ENCODE data around the gene NTM. TPM values are rescaled to one million over a fixed set of nuclear protein-coding genes. Genes with fewer than 3 reads are reported as not detected.

Gene NTM
- total RNA-seq, 2 experiments from 2014 or later, result not detected

DNA sequence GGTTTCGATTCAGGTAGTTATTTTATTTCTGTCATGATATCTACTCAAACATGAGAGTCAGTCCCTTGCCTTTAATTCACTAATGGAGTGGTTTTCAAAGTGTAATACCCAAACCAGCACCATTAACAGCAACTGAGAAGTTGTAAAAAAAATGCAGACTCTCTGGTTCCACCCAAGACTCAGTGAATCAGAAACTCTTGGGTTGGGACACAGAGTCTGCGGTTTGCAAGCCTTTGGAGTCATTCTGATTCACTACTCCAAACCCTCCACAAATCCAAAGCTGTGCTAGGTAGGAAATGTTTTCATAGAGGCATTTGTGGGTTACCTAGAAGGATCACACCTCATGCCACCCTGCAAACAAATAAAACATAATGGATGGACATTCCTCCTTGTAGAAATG is 340.1 kb downstream of the NTM start:
- Mint-ChIP-seq H3K36me3 (ENCODE audit: low read depth) (no peaks in the 10 kb centered on the region), H3K27me3 (no peaks in the 10 kb centered on the region), H3K4me3 (no peak overlapping the region), H3K4me1 (ENCODE audit: low read depth) (no peaks in the 10 kb centered on the region), H3K27ac (no peak overlapping the region), H3K9me3 (peaks cover 7% of the 10 kb centered on the region)
- no peak for TF ChIP-seq CTCF (IDR thresholded peaks at IDR 0.05)
- intact Hi-C loops (cut with micrococcal nuclease), result no loop called here
- no peak for DNase-seq
- POLR2A ChIA-PET, result no interaction called here
- CTCF ChIA-PET, result no interaction called here
- ATAC-seq, result no peak

- H3K27ac Mint-ChIP-seq, result no peak overlapping the region
- H3K9me3 Mint-ChIP-seq, result peaks cover 5% of the 10 kb centered on the region
- CTCF ChIA-PET, result interaction anchor here (1.3 kb wide), 2 partner anchors 18 to 39 kb away, joined by 3 to 4 read pairs; no protein-coding TSS in a partner anchor
- ATAC-seq, result no peak
- no peak for TF ChIP-seq CTCF (IDR thresholded peaks at IDR 0.05)
- intact Hi-C loops (cut with micrococcal nuclease), result no loop called here
- no peak for DNase-seq
- no peak overlapping the region for H3K4me3 Mint-ChIP-seq
- no peaks in the 10 kb centered on the region for H3K4me1 Mint-ChIP-seq (ENCODE audit: low read depth)
- POLR2A ChIA-PET, result no interaction called here
- H3K36me3 Mint-ChIP-seq (ENCODE audit: low read depth), result no peaks in the 10 kb centered on the region
- H3K27me3 Mint-ChIP-seq, result no peaks in the 10 kb centered on the region
These were observed 342.5 kb downstream of the NTM start for GRCh38 chr11:131712897-131713296.

GRCh38 chr11:131713529-131714134 is 343.2 kb downstream of the NTM start:
- no peak for DNase-seq
- Mint-ChIP-seq H3K27me3 (peaks cover 2% of the 10 kb centered on the region), H3K36me3 (ENCODE audit: low read depth) (no peaks in the 10 kb centered on the region), H3K4me1 (ENCODE audit: low read depth) (no peaks in the 10 kb centered on the region), H3K9me3 (peaks cover 5% of the 10 kb centered on the region), H3K27ac (no peak overlapping the region), H3K4me3 (no peak overlapping the region)
- no peak for TF ChIP-seq CTCF (IDR thresholded peaks at IDR 0.05)
- intact Hi-C loops (cut with micrococcal nuclease), result no loop called here
- ATAC-seq, result no peak
- ChIA-PET CTCF (interaction anchor here (1.3 kb wide), 2 partner anchors 19 to 39 kb away, joined by 3 to 4 read pairs; no protein-coding TSS in a partner anchor), POLR2A (no interaction called here)

DNA sequence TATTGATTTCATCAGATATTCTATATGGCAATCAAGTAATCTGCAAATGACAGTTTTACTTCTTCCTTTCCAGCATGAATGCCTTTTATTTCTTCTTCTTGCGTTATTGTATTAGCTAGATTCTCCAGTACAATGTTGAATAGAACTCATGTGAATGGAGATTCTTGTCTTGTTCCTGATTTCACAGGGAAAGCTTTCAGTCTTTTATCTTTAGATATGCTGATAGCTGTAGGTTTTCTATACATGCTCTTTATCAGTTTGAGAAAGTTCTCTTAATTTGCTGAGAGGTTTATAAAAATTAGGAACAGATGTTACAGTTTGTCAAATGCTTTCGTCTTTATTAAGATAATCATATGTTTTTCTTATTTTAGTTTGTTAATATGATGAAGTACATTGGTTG is 347.2 kb downstream of the NTM start:
- POLR2A ChIA-PET, result no interaction called here
- no peak for TF ChIP-seq CTCF (IDR thresholded peaks at IDR 0.05)
- Mint-ChIP-seq H3K36me3 (ENCODE audit: low read depth) (no peaks in the 10 kb centered on the region), H3K27me3 (peaks cover 2% of the 10 kb centered on the region), H3K27ac (no peak overlapping the region), H3K4me3 (no peak overlapping the region), H3K9me3 (peaks cover 2% of the 10 kb centered on the region), H3K4me1 (ENCODE audit: low read depth) (no peaks in the 10 kb centered on the region)
- ATAC-seq, result no peak
- no peak for DNase-seq
- CTCF ChIA-PET, result no interaction called here
- intact Hi-C loops (cut with micrococcal nuclease), result no loop called here

DNA sequence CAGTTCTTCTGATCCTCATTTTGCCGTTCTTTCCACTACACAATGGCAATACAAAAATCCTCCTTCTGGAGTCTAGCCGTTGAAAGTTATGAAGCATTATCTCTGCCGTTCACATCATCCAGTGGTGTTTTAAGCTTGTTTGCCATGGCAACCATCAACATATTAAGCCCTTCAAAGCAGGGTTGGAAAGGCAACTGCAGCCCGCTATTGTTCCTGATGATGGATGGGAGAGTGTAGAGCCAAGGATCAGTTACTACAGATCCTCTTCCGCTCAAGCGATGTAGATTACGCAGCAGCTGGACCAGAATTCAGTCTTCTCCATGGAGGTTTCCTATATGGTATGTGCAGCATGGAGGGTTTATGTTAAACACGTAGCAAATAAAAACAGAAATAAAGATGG is 352.7 kb downstream of the NTM start:
- ChIA-PET POLR2A (no interaction called here), CTCF (no interaction called here)
- H3K36me3 Mint-ChIP-seq (ENCODE audit: low read depth), result no peaks in the 10 kb centered on the region
- DNase-seq, result no peak
- ATAC-seq, result no peak
- no peaks in the 10 kb centered on the region for H3K9me3 Mint-ChIP-seq
- H3K27me3 Mint-ChIP-seq, result peaks cover 3% of the 10 kb centered on the region
- intact Hi-C loops (cut with micrococcal nuclease), result no loop called here
- H3K4me3 Mint-ChIP-seq, result no peak overlapping the region
- H3K4me1 Mint-ChIP-seq (ENCODE audit: low read depth), result no peaks in the 10 kb centered on the region
- no peak for TF ChIP-seq CTCF (IDR thresholded peaks at IDR 0.05)
- no peak overlapping the region for H3K27ac Mint-ChIP-seq
